OCI-LY7 (cell line): ENCODE data around the gene NEO1. TPM values are rescaled to one million over a fixed set of nuclear protein-coding genes. Genes with fewer than 3 reads are reported as not detected.

Experiments
- BruUV-seq: library from RNA; stranded (reverse); fragments of 400-500 nt; replicated peaks from 2 replicates; lab custom pipeline; 2021; lab: Mats Ljungman, UMichigan
- CTCF ChIA-PET: fragments of 300-600 bp; sonication (Branson Sonifier 250); formaldehyde crosslinking; loops from one replicate; lab custom pipeline; 2022; ENCODE audit warnings: antibody characterized with exemption; ENCODE audit not compliant: unreplicated experiment; lab: Charles Lee
- POLR2A ChIA-PET: fragments of 300-600 bp; sonication (Branson Sonifier 250); formaldehyde crosslinking; loops from one replicate; lab custom pipeline; 2022; ENCODE audit warnings: antibody characterized with exemption; lab: Charles Lee
- DNase-seq: peaks from one replicate; pipeline ENCODE4 v3.0.0-alpha.2; 2015; ENCODE audit warnings: low spot score
- H2AFZ ChIP-seq: fragments of 200-600 bp; sonication (generic), shearing (Covaris generic); 2 replicates; pipeline ENCODE4 v1.6.1; 2014; ENCODE audit warnings: mild to moderate bottlenecking, antibody characterized with exemption, low read length, moderate library complexity
- H3K27ac ChIP-seq: fragments of 200-600 bp; sonication (generic); 2 replicates; pipeline ENCODE4 v1.5.1; 2014; ENCODE audit warnings: mixed run types, low read depth, mild to moderate bottlenecking, moderate library complexity, low read length, inconsistent platforms; ENCODE audit not compliant: poor library complexity, severe bottlenecking
- H3K36me3 ChIP-seq: fragments of 200-600 bp; sonication (generic); 2 replicates; pipeline ENCODE4 v1.6.1; 2014; ENCODE audit warnings: mild to moderate bottlenecking, antibody characterized with exemption, low read length, moderate library complexity, mixed read lengths; ENCODE audit not compliant: insufficient read depth
- H3K4me1 ChIP-seq: fragments of 200-600 bp; sonication (generic); 2 replicates; pipeline ENCODE4 v1.5.1; 2014; ENCODE audit warnings: mild to moderate bottlenecking, low read length; ENCODE audit not compliant: insufficient read depth, poor library complexity, severe bottlenecking
- H3K4me2 ChIP-seq: fragments of 200-600 bp; sonication (generic); 2 replicates; pipeline ENCODE4 v1.6.1; 2014; ENCODE audit warnings: mild to moderate bottlenecking, low read length
- H3K4me3 ChIP-seq: fragments of 200-600 bp; sonication (generic); 2 replicates; pipeline ENCODE4 v1.5.1; 2014; ENCODE audit warnings: mild to moderate bottlenecking, low read depth, low read length; ENCODE audit not compliant: poor library complexity, severe bottlenecking
- H3K79me2 ChIP-seq: fragments of 200-600 bp; sonication (generic); 2 replicates; pipeline ENCODE4 v1.6.1; 2016; ENCODE audit warnings: low read depth, mild to moderate bottlenecking, low read length, moderate library complexity, mixed read lengths; ENCODE audit not compliant: insufficient read depth
- H3K9me2 ChIP-seq: fragments of 200-600 bp; sonication (generic); 2 replicates; pipeline ENCODE4 v1.6.1; 2016; ENCODE audit warnings: mild to moderate bottlenecking, low read length, mixed read lengths; ENCODE audit not compliant: insufficient read depth
- H3K9me3 ChIP-seq: fragments of 200-600 bp; sonication (generic); 2 replicates; pipeline ENCODE4 v1.6.1; 2014; ENCODE audit warnings: mild to moderate bottlenecking, mixed run types, low read length, mixed read lengths
- H4K20me1 ChIP-seq: fragments of 200-600 bp; sonication (generic); 2 replicates; pipeline ENCODE4 v1.6.1; 2014; ENCODE audit warnings: mild to moderate bottlenecking, antibody characterized with exemption, low read length, moderate library complexity, mixed read lengths; ENCODE audit not compliant: insufficient read depth
- CTCF ChIP-seq: fragments of 200-600 bp; sonication (generic); conservative IDR thresholded peaks from 2 replicates; pipeline ENCODE4 v1.5.1; 2014; ENCODE audit warnings: mild to moderate bottlenecking, antibody characterized with exemption, low read length, moderate library complexity, mixed read lengths
- EZH2phosphoT487 ChIP-seq: fragments of 200-600 bp; sonication (generic); IDR thresholded peaks from 2 replicates; pipeline ENCODE4 v1.6.1; 2018; ENCODE audit warnings: low read depth, borderline replicate concordance, mild to moderate bottlenecking, mixed run types, antibody characterized with exemption, low read length, moderate library complexity, mixed read lengths
- intact Hi-C: fragments of 100-400 bp; cut with micrococcal nuclease; formaldehyde crosslinking; loops from one replicate; pipeline ENCODE4 v1.10.0; 2022; ENCODE audit not compliant: unreplicated experiment
- total RNA-seq, 2 experiments: library from RNA; depleted of rRNA in 1 of 2; stranded (reverse); fragments of >200 nt in 1 of 2; shearing (Covaris generic) in 1 of 2; gene quantifications; 2 replicates each; pipeline ENCODE4 v1.2.3, GENCODE V29; 2014 to 2022

NEO1 gene
- total RNA-seq, 2 experiments from 2014 or later = 3.0 TPM

GRCh38 chr15:73014904-73015303 lies 37.4 kb upstream of the NEO1 start:
- POLR2A ChIA-PET = no interaction called here

GRCh38 chr15:73015493-73015892 lies 36.8 kb upstream of the NEO1 start:
- intact Hi-C loops = no loop called here
- CTCF ChIA-PET = no interaction called here
- no peaks in the 10 kb centered on the region for H3K36me3 ChIP-seq
- POLR2A ChIA-PET = interaction anchor here (0.6 kb wide), 1 partner anchor 310 kb away, joined by 6 read pairs; no protein-coding TSS in a partner anchor
- H4K20me1 ChIP-seq = no peaks in the 10 kb centered on the region
- TF ChIP-seq EZH2phosphoT487 (no peak), CTCF (no peak)
- DNase-seq = no peak
- H3K9me3 ChIP-seq = no peaks in the 10 kb centered on the region
- no peaks in the 10 kb centered on the region for H3K4me1 ChIP-seq
- no peak overlapping the region for H2AFZ ChIP-seq
- H3K79me2 ChIP-seq = no peaks in the 10 kb centered on the region
- no peaks in the 10 kb centered on the region for H3K9me2 ChIP-seq
- H3K27ac ChIP-seq = no peak overlapping the region
- no peak overlapping the region for H3K4me2 ChIP-seq
- no TSS peak for BruUV-seq
- no peak overlapping the region for H3K4me3 ChIP-seq

More at GRCh38 chr15:73014904-73015303, 37.4 kb upstream of the NEO1 start:
- Histone ChIP-seq H3K36me3 (no peaks in the 10 kb centered on the region), H3K27ac (no peak overlapping the region), H3K4me3 (no peak overlapping the region), H3K4me1 (no peaks in the 10 kb centered on the region), H3K4me2 (no peak overlapping the region), H3K9me2 (no peaks in the 10 kb centered on the region), H3K9me3 (no peaks in the 10 kb centered on the region), H2AFZ (no peak overlapping the region), H3K79me2 (no peaks in the 10 kb centered on the region), H4K20me1 (no peaks in the 10 kb centered on the region)
- no peak for DNase-seq
- TF ChIP-seq CTCF (no peak), EZH2phosphoT487 (no peak)
- no TSS peak for BruUV-seq
- CTCF ChIA-PET = no interaction called here
- intact Hi-C loops = no loop called here

- no TSS peak for BruUV-seq
- no peaks in the 10 kb centered on the region for H3K9me2 ChIP-seq
- no peaks in the 10 kb centered on the region for H3K4me1 ChIP-seq
- DNase-seq = no peak
- H2AFZ ChIP-seq = no peak overlapping the region
- intact Hi-C loops = no loop called here
- no peaks in the 10 kb centered on the region for H4K20me1 ChIP-seq
- no peak overlapping the region for H3K4me2 ChIP-seq
- H3K9me3 ChIP-seq = no peaks in the 10 kb centered on the region
- POLR2A ChIA-PET = no interaction called here
- CTCF ChIA-PET = no interaction called here
- H3K4me3 ChIP-seq = no peak overlapping the region
- TF ChIP-seq CTCF (no peak), EZH2phosphoT487 (no peak)
- no peaks in the 10 kb centered on the region for H3K79me2 ChIP-seq
- H3K27ac ChIP-seq = no peak overlapping the region
- no peaks in the 10 kb centered on the region for H3K36me3 ChIP-seq
Observed at GRCh38 chr15:73017987-73018386, 34.3 kb upstream of the NEO1 start.
